NCI-H2171 (cell line): ENCODE data around the gene SOX5.

Experiments
- DNase-seq: peaks from one replicate; lab custom pipeline; 2025; lab: John Stamatoyannopoulos, UW

Gene SOX5

DNA sequence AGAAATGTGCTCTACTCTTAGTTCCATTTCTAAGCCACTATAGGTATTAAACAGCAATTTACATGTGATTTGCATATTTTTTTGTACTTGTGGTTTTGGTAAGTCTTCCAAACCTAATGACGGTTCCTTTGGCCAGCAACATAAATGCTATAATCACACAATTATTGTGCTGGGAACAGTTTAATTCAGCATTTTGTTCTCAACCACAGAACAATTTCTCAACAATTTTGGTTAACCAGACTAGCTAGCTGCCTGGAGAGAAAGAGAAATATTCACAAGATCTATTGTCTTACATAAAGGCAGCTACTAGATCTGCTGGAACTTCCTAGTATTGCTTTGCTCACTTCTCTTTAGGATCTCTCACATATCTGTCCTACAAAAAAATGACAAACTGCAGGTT lies 265.3 kb downstream of the SOX5 start:
- no peak for DNase-seq

DNA sequence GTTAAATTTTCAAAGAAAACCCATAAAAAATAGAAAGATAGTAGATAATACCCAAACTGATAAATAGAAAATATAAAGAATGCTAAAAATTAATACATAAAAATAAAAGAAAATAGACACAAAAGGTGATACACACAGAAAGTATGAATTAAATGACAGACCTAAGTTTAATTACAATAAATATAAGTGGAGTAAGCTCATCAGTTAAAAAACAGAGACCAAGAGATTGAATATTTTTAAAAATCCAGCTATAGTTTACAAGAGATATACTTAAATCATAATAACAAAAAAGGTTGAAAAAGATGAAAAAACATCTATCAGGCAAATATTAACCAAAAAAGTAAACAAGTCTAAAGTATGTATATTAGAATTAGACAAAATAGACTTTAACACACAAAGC lies 268.2 kb downstream of the SOX5 start:
- DNase-seq, result no peak

DNA sequence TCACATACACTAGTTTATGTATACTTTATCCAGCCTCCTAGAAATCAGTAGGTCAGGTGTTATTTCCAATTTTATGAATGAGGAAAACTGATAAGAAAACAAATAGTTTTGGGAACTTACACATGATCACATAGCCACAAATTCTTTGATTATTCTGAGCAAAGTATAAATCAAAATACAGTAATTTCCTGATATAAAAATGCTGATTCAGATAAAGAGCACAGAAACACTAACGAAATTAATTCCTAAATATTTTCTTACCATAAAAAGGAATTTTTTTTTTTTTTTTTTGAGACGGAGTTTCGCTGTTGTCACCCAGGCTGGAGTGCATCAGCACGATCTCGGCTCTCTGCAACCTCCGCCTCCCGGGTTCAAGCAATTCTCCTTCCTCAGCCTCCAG lies 275.4 kb downstream of the SOX5 start:
- DNase-seq, result no peak

DNA sequence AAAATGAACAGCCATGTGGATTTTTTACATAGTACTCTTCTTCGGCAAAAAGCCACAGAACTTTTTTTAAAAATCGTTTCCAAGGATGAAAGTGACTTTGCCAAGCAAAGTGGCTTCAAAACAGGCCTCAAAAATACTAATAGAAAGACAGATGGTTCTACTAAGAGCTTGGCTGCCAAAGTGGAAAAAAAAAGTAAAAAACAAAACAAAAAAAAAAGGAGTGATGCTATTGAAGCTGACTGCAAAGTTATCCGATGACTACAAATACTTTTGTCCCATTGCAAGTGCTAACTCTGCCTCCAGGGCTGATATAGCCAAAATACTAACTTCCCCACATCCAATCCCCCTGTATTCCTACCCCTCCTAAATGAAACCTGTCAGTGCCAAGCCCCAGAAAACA lies 277.6 kb downstream of the SOX5 start:
- DNase-seq, result peak; percentile 39

DNA sequence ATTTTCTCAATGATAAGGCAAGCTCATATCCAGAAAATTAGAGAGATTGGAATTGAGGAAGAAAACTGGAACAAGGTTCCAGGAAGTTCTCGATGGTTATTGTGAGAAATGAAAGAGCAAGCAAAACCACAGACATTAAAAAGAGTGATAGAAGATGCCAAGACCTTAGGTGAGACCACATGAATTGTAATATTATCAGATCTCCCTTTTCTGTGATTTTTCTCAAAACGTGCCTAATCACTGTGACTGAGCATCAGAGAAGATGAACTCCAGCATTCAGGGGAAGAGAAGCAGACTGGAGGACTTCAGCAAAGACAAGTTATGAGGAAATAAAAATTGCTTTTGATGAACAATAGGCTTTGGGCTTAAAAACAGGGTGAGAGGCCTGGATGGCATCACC lies 278.8 kb downstream of the SOX5 start:
- DNase-seq, result no peak

DNA sequence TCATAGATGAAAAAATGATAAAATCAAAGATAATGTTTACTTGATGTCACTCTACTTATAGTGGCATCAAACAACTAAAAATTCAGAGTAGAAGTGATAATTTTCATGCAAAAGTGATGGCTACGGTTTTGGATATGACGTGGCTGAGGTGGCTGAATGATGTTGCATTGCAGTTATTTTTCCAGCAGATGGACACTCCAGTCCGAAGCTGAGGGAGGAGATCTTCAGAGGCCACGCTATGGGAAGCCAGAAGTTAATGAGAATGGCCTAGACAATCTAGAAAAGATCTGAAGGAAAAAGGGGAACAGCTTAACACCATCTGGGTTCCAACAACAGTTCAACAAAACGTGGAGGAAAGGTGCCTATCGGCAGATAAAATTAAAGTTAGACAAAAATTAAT lies 279.8 kb downstream of the SOX5 start:
- DNase-seq, result no peak

DNA sequence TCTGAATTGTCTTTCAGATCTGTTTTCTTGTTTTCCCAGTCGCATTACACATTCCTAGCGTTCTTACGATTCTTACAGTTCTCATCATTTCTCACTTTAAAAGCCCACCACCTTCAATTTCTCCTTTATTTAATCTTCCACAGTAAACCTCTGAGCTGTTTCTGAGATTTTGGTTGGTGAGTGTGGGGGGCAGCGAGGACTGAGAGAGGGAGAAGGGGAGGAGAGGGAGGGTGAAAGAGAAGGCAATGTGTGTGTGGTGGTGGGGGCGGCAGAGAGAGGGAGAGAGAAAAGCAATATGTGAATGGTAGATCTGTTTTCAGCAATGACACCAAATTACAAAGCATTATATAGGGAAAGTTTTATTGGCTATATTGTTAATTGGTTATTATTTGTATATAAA lies 282.6 kb downstream of the SOX5 start:
- no peak for DNase-seq

DNA sequence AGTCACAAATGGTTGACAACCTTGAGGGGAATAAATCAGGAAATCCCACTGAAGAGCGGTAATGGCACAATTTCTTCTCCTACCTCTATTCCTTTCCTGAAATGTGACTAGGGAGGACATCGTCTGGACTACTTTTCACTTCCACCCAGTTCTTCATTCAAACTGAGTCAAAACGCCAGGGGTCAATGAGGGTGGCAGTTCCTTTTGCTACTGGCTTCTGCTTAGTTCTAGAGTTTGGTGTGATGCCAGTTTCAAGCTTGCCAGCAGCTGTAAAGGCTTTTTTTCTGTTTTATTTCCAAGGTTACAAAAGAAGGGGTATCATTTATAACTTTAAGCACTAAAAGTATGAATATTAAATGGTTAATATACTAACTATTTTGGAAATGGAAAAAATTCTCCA lies 286.5 kb downstream of the SOX5 start:
- DNase-seq, result no peak

DNA sequence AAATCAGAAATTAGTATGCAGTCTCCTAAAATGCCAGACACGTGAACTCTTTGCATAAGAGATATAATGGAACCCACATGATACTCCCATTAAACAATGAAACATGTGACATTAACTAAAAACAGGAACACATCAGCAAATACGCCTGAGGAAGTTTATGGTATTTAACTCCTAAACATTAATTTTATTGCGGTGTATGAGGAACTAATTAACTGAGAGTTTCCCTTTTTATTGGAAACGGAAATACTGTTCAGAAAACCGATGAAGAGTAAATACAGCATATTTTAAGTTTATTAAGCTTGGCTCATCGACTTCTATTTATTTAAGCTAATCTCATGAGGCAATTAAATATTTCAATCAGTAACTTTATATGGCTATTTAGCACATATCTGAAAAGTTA lies 290.3 kb downstream of the SOX5 start:
- DNase-seq, result no peak

DNA sequence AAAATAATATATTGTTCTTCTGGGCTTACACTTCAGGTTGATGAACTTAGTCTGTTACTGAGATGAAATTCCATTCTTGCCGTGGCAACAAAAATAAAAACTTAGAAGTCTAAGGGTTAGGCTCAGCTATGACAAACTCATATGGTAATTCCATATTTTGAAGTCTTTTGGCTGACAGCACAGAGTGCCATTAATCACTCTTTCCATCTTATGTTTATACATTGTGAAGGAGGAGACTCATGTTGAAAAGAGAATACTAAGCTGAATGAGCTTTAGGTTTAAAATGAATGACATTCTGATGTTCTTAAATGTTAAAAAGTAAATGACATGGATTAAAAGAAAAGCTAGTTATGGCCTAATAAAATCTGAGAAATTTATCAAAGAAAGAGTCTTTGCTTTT lies 291.9 kb downstream of the SOX5 start:
- no peak for DNase-seq

DNA sequence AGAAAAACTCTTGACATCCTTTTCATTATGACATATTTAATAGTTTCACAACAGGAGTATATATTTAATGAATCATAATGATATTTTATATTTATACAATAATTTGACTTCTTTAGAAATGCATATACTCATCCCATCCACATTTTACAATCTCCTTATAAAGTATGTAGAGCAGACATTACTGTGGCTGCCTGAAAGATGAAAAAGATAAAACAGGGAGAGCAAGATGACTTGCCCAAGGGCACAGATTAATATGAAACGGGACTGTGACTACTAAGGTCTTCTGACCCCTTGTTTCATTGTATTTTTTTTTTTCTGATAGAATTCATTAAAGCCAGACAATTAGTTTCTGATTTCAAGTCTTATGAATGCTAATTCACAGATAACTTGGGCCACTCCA lies 293.6 kb downstream of the SOX5 start:
- no peak for DNase-seq

DNA sequence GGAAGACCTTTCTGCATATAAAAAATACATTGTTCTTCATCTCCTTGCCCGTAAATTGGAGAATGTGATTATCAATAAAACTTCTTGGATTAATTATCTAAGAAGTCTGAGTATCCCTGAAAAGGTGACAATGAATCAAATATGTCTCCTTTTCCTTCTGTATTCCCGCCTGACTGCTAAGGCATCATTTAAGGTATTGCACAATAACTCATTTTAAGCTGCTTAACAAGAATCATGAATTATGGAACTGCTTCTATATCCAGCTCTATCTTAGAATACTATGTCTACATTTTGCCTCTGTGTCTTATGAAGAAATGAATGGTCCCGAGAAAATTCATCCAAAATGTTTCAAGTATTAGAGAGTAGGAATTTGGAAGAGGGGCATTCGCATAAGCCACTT lies 294.4 kb downstream of the SOX5 start:
- DNase-seq, result no peak

DNA sequence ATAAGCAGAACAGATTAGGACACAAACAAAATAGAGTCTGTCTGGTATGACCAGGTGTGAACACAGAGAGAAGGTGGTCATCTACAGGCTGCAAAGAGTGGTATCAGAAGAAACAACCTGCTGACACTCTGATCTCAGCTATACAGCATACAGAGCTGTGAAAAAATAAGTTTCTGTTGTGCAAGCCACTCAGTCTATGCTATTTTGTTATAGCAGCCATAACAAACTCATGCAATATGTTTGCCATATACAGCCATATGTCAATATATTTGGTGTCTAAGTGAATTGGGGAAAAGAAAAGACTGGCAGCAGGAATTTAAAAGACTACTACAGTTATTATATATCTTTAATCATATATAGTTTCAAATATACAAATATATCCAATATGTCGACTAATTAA lies 300.9 kb downstream of the SOX5 start:
- no peak for DNase-seq

DNA sequence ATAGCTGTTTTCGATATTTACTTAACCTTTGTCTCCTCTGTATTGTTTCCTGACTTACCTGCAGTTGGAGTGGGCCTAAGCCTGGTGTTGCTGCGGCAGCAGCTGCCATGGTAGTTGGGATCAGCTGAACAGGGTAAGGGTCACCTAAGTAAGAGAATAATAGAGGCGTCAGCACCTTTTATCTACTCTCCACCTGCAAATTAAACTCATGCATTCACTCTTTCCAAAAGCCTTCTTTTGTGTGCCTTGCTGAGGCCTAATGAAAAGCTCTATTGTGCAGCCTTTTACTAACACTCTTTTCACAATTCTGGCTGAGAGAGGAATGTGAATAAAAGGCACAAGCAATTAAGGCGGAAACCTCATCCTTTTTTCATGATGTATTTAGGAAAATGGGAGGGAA lies 308.7 kb downstream of the SOX5 start:
- DNase-seq, result no peak

DNA sequence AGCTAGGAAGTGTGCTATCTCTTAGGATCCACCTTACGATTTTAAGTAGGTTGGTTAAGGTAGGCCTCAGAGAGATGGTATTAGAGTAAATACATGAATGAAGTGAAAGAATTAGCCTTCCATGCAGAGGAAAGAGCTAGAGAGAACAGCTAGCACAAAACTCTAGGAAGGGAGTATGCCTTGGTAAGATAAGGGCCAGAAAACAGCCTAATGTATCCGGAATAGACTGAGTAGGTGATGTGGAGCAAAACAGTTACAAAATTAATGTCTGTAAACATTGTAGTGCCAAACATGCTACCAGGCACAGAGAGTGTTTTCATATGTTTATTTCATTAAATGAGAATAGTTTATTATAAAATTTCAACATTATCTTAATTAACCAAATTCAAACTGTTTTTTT lies 315.1 kb downstream of the SOX5 start:
- no peak for DNase-seq

DNA sequence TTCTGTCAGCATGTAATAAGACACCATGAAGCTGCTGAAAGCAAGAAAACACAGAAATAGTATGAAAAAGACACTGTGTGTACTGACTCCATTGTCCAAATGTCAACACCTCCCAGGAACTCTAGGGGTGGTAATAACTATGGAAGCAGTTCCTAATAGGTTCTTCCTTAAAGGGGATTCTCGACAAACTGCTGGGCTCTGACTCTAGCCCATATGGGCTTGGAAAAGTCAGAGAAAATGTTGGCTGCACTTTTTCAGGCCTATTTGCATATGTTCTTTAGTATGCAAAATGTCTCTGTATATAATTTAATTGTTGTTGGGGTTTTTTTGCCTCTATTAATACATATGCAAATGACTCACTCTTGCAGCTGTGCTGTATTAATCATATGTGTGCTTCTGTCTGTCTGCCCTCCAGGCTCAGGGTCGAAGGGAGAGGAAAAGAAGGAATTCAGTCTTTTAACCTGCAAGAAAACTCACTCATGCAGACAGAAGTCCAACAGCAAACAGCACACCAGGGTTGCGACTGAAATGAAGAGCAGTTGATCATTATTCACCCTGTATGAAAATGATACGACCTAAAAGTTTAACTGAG lies 317.6 kb downstream of the SOX5 start:
- no peak for DNase-seq

DNA sequence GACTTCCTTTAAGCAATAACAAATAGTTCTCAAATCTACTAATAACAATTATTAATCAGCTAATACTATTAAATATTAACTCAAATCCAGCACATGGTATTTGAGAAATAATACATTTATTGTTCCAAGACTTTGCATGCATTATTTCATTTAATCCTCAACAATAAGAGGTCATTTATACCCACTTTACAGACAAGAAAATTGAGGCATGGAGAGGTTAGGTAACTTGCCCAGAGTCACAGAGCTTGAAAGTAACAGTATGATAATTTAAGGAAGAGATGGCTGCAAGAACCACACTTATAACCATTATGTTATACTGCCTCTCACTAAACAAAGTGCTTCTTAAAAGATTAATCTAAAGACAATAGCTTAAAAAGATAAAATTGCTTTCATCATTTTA lies 318.9 kb downstream of the SOX5 start:
- DNase-seq, result no peak

DNA sequence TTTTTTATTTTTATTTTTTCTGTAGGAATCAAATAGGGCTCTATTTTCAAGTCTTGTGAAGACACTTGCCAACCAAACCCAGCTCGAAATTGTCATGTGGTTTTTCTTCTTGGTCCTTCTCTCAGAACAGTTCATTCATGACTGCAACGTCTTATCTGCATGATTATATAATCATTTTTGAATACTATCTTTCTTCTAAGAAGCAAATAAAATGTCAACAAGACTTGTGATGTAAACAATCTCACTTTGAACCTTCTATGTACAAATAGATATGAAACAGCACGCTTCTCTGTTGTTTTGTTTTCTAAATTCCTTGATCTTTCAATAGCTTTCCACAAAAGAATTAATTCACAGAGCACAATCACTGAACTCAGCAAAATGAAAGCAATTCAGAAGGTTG lies 320.7 kb downstream of the SOX5 start:
- DNase-seq, result no peak

DNA sequence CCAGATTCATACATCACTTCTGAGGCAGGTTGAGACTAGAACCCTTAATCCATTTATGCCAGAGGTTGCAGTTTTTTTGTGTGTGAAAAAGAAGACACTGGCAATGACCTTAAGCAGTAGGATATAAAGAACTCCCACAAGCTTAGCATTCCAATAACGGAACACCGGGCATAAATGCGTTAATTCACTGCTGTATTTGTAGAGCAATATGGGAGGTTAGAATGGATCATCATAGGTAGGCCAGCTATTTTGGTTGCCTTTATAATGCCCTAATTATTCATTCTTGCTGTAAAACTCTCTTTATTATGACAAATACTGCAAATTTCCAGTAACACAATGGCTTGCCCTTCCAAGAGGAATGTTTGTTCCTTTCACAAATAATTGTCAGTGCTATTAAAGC lies 322.7 kb downstream of the SOX5 start:
- no peak for DNase-seq

DNA sequence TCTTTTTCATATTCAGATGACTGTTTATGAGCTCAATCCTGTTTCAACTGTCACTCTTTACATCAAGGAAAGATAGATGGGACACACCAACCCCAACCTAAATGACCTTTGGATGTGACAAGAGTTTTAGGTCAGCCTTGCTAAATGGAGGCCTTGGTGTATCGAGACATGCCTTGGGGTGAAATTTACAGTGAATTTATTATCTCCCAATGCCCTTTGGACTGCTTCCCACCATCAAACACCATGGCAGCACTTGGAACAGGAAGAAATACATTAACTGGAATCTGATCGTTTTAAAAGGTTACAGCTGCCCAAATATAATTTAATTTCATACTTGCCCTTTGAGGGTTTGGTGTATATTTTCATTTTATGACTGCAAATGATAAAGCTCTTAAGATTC lies 327.6 kb downstream of the SOX5 start:
- no peak for DNase-seq

DNA sequence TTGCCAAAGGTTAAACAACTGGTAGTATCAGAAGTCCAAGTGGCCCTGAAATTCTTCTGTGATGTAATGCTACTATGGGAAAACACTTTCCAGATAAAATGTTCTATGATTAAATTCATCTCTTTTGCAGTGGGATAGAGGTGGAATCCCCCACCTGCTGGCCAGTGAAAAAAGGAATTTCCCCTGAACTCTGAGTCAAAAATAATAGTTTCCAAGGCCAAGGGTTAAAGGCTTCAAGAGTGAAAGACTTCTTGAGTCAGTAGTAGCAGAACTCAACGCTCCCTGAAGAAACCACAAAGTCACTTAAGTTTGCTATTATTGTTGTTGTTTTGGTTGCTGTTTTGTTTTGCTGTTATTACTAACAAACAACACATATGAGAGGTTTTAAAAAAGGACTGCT lies 330.8 kb downstream of the SOX5 start:
- no peak for DNase-seq

DNA sequence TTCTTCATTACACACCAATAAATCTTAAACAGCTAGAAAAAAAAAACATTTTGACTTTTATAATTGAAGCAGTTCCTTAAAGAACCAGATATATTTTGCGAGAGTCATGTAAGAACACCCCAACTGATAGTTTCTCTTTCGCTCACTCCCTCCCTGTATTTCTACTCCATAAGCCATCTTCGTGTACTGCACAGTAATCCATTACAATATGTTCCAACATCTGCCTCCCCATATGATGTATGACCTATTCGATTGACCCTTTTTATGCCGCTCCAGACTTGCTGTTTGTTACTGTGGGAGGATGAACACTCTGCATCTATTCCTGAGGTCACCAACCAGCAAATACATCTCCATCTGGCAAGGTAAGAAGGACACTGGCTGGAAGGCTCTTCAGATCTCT lies 331.7 kb downstream of the SOX5 start:
- peak; percentile 59 for DNase-seq

DNA sequence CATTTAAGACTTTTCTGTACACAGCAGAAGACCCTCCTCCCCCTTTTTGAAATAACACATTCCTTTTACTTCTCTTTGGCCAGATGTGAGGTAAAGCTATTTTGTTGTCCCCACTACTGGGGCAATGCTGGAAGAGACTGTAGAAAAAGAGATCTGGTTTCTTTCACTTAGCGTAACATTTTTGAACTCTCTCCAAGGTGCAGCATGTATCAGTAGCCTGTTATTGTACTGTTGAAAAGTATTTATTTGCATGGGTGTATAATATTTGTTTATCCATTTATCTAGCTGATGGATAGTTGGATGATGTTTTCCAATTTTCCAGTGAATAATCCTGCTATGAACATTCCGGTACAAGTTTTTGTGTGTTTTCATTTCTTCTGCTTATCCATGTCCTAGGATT lies 335.2 kb downstream of the SOX5 start:
- no peak for DNase-seq

DNA sequence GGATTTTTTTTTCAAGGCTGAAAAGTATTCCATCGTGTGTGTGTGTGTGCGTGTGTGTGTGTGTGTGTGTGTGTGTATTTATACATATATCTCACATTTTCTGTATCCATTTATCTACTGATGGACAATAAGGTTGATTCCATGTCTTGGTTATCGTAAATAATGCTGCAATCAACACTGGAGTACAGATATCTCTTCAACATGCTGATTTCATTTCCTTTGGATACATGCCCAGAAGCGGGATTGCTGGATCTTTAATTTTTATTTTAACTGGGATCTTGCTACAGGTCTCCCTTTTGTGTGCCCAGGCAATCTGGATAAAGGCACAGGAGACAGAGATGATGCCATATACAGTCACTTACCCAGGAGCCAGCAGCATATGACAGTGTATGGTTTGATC lies 338.1 kb downstream of the SOX5 start:
- no peak for DNase-seq

DNA sequence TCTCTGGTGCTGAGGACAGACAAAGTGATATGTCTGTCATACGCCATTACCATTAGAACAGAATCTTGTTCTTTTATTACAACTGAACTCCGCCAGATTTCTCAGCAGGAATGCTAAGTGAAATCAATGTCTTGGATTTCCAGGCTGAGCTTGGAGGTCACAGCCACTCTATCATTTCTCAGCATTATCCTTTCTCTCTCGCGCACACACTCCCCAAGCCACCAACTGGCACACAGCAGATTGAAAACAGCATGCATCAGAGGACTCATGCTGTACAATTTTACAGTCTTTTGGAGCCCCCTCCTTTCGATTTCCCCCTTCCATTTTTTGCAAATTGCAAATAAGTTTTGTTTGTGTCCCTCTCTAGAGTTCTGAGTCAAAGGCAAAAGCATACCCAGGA lies 348.6 kb downstream of the SOX5 start:
- DNase-seq, result no peak
